AG09309 (cell line): Measurements from ENCODE around the gene PKMYT1.
"Not testable (repeated sequence)": the region's sequence is repeated elsewhere in the genome, so short reads cannot be mapped to it uniquely, and the experiment has no call there.

Source experiments
- DNase-seq: peaks from one replicate; pipeline ENCODE4 v3.0.0-alpha.2; 2010; ENCODE audit warnings: low read depth
- H3K4me3 ChIP-seq: 2 replicates; pipeline ENCODE4 v1.5.1; 2011; ENCODE audit warnings: mild to moderate bottlenecking, low read depth, low read length, moderate library complexity; ENCODE audit not compliant: control insufficient read depth
- CTCF ChIP-seq: IDR thresholded peaks from 2 replicates; pipeline ENCODE4 v1.5.1; 2011; ENCODE audit warnings: mild to moderate bottlenecking, low read depth, low read length, inconsistent platforms; ENCODE audit not compliant: insufficient read depth, control insufficient read depth; ENCODE audit errors: missing control alignments

PKMYT1 gene

GRCh38 chr16:2928796-2929195 lies 51.5 kb downstream of the PKMYT1 start:
- TF ChIP-seq CTCF: no peak
- H3K4me3 ChIP-seq: no peak overlapping the region
- no peak for DNase-seq

- DNase-seq, H3K4me3 ChIP-seq: not testable (repeated sequence)
Measured at GRCh38 chr16:2928151-2928550, 52.1 kb downstream of the PKMYT1 start.

- H3K4me3 ChIP-seq: no peak overlapping the region
- DNase-seq: peak; percentile 59
- TF ChIP-seq CTCF: peak; percentile 89
Measured at GRCh38 chr16:2927010-2927646, 53.1 kb downstream of the PKMYT1 start.

GRCh38 chr16:2926650-2926999 lies 53.6 kb downstream of the PKMYT1 start:
- H3K4me3 ChIP-seq: no peak overlapping the region
- TF ChIP-seq CTCF: no peak

GRCh38 chr16:2925951-2926649 lies 54.1 kb downstream of the PKMYT1 start:
- no peak for DNase-seq
- no peak for TF ChIP-seq CTCF
- no peak overlapping the region for H3K4me3 ChIP-seq

More at GRCh38 chr16:2926650-2926999, 53.6 kb downstream of the PKMYT1 start:
- DNase-seq: no peak

- DNase-seq: no peak
- H3K4me3 ChIP-seq: no peak overlapping the region
- no peak for TF ChIP-seq CTCF
Measured at GRCh38 chr16:2924901-2925755, 55.1 kb downstream of the PKMYT1 start.

GRCh38 chr16:2923481-2923880 lies 56.8 kb downstream of the PKMYT1 start:
- no peak for TF ChIP-seq CTCF
- no peak overlapping the region for H3K4me3 ChIP-seq
- DNase-seq: no peak
